Measurements from ENCODE around the gene CDK1. TPM values are rescaled to one million over a fixed set of nuclear protein-coding genes. Genes with fewer than 3 reads are reported as not detected.

Gene CDK1
- total and polyA plus RNA-seq, 8 donors: 0.19 to 1.7 (median 0.67) TPM

- Histone ChIP-seq H3K36me3 (no peaks in the 10 kb centered on the region), H3K27ac (no peak overlapping the region), H3K4me1 (no peaks in the 10 kb centered on the region), H3K9me3 (no peaks in the 10 kb centered on the region), H3K4me3 (no peak overlapping the region), H3K27me3 (no peaks in the 10 kb centered on the region)
- 49 to 60% methylated on average over 5 of the region's 5 CpGs for WGBS, 2 donors
- no peak for DNase-seq
- ATAC-seq: no peak
- TF ChIP-seq CTCF (IDR thresholded peaks at IDR 0.05): no peak
- intact Hi-C loops (cut with DNase I): no loop called here
- no peak for FAIRE-seq
Measured at GRCh38 chr10:60737242-60737641, 41.0 kb upstream of the CDK1 start.

- Histone ChIP-seq H3K27me3 (no peaks in the 10 kb centered on the region), H3K4me3 (no peak overlapping the region), H3K27ac (no peak overlapping the region), H3K4me1 (no peaks in the 10 kb centered on the region), H3K36me3 (no peaks in the 10 kb centered on the region), H3K9me3 (no peaks in the 10 kb centered on the region)
- ATAC-seq (no peak), FAIRE-seq (no peak), DNase-seq (no peak)
- no peak for TF ChIP-seq CTCF (IDR thresholded peaks at IDR 0.05)
- intact Hi-C loops (cut with DNase I): no loop called here
Measured at GRCh38 chr10:60739558-60739957, 38.7 kb upstream of the CDK1 start.

- H3K4me3 ChIP-seq: no peak overlapping the region
- no peak for TF ChIP-seq CTCF (IDR thresholded peaks at IDR 0.05)
- ATAC-seq (no peak), DNase-seq (no peak), FAIRE-seq (no peak)
- WGBS, 2 donors: 81 to 93% methylated on average over 3 of the region's 3 CpGs
- H3K4me1 ChIP-seq: no peaks in the 10 kb centered on the region
- H3K27ac ChIP-seq: no peak overlapping the region
- no peaks in the 10 kb centered on the region for H3K36me3 ChIP-seq
- no peaks in the 10 kb centered on the region for H3K27me3 ChIP-seq
- H3K9me3 ChIP-seq: no peaks in the 10 kb centered on the region
- intact Hi-C loops (cut with DNase I): no loop called here
Measured at GRCh38 chr10:60742512-60742911, 35.8 kb upstream of the CDK1 start.

GRCh38 chr10:60747817-60748469, 30.3 kb upstream of the CDK1 start:
- no peaks in the 10 kb centered on the region for H3K4me1 ChIP-seq
- 66 to 67% methylated on average over 2 of the region's 2 CpGs for WGBS, 2 donors
- intact Hi-C loops (cut with DNase I): no loop called here
- TF ChIP-seq CTCF (IDR thresholded peaks at IDR 0.05): no peak
- FAIRE-seq (no peak), DNase-seq (no peak), ATAC-seq (no peak)
- no peaks in the 10 kb centered on the region for H3K27me3 ChIP-seq
- H3K36me3 ChIP-seq: no peaks in the 10 kb centered on the region
- no peak overlapping the region for H3K27ac ChIP-seq
- no peaks in the 10 kb centered on the region for H3K9me3 ChIP-seq
- no peak overlapping the region for H3K4me3 ChIP-seq

- DNase-seq (no peak), ATAC-seq (no peak), FAIRE-seq (no peak)
- Histone ChIP-seq H3K27me3 (no peaks in the 10 kb centered on the region), H3K4me1 (no peaks in the 10 kb centered on the region), H3K4me3 (no peak overlapping the region), H3K27ac (no peak overlapping the region), H3K36me3 (no peaks in the 10 kb centered on the region), H3K9me3 (no peaks in the 10 kb centered on the region)
- 77 to 97% methylated on average over 1 of the region's 1 CpG for WGBS, 2 donors
- TF ChIP-seq CTCF (IDR thresholded peaks at IDR 0.05): no peak
- intact Hi-C loops (cut with DNase I): no loop called here
Measured at GRCh38 chr10:60753152-60753551, 25.1 kb upstream of the CDK1 start.

All from pancreas (tissue), 10 donors.